A673 (cell line): Measurements from ENCODE around the gene DOCK1. TPM values are rescaled to one million over a fixed set of nuclear protein-coding genes. Genes with fewer than 3 reads are reported as not detected.

ENCODE experiments used
- BruUV-seq: library from RNA; stranded (reverse); fragments of 400-500 nt; replicated peaks from 2 replicates; lab custom pipeline; 2021; lab: Mats Ljungman, UMichigan
- CTCF ChIA-PET: fragments of 300-600 bp; sonication (Branson Sonifier 250); formaldehyde crosslinking; loops from one replicate; lab custom pipeline; 2022; ENCODE audit warnings: antibody characterized with exemption; lab: Charles Lee
- POLR2A ChIA-PET: fragments of 300-600 bp; sonication (Branson Sonifier 250); formaldehyde crosslinking; loops from one replicate; lab custom pipeline; 2022; ENCODE audit warnings: antibody characterized with exemption; ENCODE audit not compliant: low non-redundant PET; lab: Charles Lee
- DNase-seq: peaks from one replicate; pipeline ENCODE4 v3.0.0-alpha.2; 2015; ENCODE audit warnings: low spot score
- H3K27ac ChIP-seq: fragments of 200-600 bp; sonication (generic); 2 replicates; pipeline ENCODE4 v1.5.1; 2016; ENCODE audit warnings: mixed run types, low read depth, mild to moderate bottlenecking, mixed read lengths, antibody characterized with exemption, low read length; ENCODE audit not compliant: poor library complexity, severe bottlenecking
- H3K27me3 ChIP-seq: fragments of 200-600 bp; sonication (generic); replicated peaks from 2 replicates; pipeline ENCODE4 v1.6.1; 2017; ENCODE audit warnings: mixed run types, low read depth, mild to moderate bottlenecking, mixed read lengths, antibody characterized with exemption, low read length; ENCODE audit not compliant: insufficient read depth, poor library complexity
- H3K36me3 ChIP-seq: fragments of 200-600 bp; sonication (generic); 2 replicates; pipeline ENCODE4 v1.6.1; 2016; ENCODE audit warnings: mixed run types, mild to moderate bottlenecking, mixed read lengths, antibody characterized with exemption, low read length; ENCODE audit not compliant: insufficient read depth, poor library complexity, severe bottlenecking
- H3K4me1 ChIP-seq: fragments of 200-600 bp; sonication (generic); 2 replicates; pipeline ENCODE4 v1.6.1; 2017; ENCODE audit warnings: mixed run types, mild to moderate bottlenecking, mixed read lengths, antibody characterized with exemption, low read length; ENCODE audit not compliant: insufficient read depth, poor library complexity, severe bottlenecking
- H3K4me3 ChIP-seq: fragments of 200-600 bp; sonication (generic); 2 replicates; pipeline ENCODE4 v1.5.1; 2016; ENCODE audit warnings: low read depth, mixed run types, mild to moderate bottlenecking, mixed read lengths, low read length; ENCODE audit not compliant: poor library complexity, severe bottlenecking
- H3K9me3 ChIP-seq: fragments of 200-600 bp; sonication (generic); 2 replicates; pipeline ENCODE4 v1.6.1; 2016; ENCODE audit warnings: mixed run types, low read depth, mild to moderate bottlenecking, mixed read lengths, antibody characterized with exemption, low read length; ENCODE audit not compliant: poor library complexity, severe bottlenecking
- EZH2 ChIP-seq: fragments of 200-600 bp; sonication (generic); IDR thresholded peaks from 2 replicates; pipeline ENCODE4 v1.6.1; 2017; ENCODE audit warnings: borderline replicate concordance, low read depth, mild to moderate bottlenecking, mixed read lengths, antibody characterized with exemption, low read length; ENCODE audit not compliant: poor library complexity, severe bottlenecking
- intact Hi-C: fragments of 100-400 bp; cut with micrococcal nuclease; formaldehyde crosslinking; loops from one replicate; pipeline ENCODE4 v1.10.0; 2022; ENCODE audit not compliant: unreplicated experiment
- total RNA-seq: library from RNA; stranded (reverse); gene quantifications from 2 replicates; pipeline ENCODE4 v1.2.3, GENCODE V29; 2021
- TF ChIP-seq, protein P1 (sequence below): fragments of 300-800, 200-600 bp; sonication (generic); conservative IDR thresholded peaks from 2 replicates; pipeline ENCODE4 v1.5.1; 2017; ENCODE audit warnings: low read depth, mild to moderate bottlenecking, antibody characterized with exemption, low read length, moderate library complexity, mixed read lengths

Gene DOCK1
- total RNA-seq, 1 experiment from 2014 or later, result 30.7 TPM

DNA sequence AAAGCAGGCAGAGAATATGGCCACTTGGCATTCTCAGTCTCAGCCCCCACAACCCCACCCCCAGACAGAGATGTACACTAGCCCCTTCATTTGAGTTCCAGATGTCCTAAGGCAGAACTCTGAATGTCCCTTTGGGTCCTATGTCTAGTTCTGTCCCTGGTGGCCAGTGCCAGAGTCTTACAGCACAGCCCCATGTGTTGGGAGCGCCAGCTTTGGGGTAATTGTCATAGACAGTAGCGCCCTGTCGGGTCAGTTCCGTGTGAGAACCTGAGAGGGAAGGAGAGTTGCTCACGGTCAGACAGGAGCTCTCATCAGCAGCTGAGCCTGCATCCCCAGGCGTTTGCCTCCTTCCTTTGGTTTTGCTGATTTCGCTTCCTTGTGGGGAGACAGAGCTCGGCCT is 386.1 kb downstream of the DOCK1 start:
- intact Hi-C loops, result no loop called here
- H3K27ac ChIP-seq, result no peak overlapping the region
- DNase-seq, result no peak
- H3K4me3 ChIP-seq, result no peak overlapping the region
- ChIA-PET CTCF (no interaction called here), POLR2A (no interaction called here)
- no peaks in the 10 kb centered on the region for H3K4me1 ChIP-seq
- H3K9me3 ChIP-seq, result peaks cover 19% of the 10 kb centered on the region
- no peaks in the 10 kb centered on the region for H3K36me3 ChIP-seq
- H3K27me3 ChIP-seq, result no peaks in the 10 kb centered on the region
- TF ChIP-seq, protein P1, sequence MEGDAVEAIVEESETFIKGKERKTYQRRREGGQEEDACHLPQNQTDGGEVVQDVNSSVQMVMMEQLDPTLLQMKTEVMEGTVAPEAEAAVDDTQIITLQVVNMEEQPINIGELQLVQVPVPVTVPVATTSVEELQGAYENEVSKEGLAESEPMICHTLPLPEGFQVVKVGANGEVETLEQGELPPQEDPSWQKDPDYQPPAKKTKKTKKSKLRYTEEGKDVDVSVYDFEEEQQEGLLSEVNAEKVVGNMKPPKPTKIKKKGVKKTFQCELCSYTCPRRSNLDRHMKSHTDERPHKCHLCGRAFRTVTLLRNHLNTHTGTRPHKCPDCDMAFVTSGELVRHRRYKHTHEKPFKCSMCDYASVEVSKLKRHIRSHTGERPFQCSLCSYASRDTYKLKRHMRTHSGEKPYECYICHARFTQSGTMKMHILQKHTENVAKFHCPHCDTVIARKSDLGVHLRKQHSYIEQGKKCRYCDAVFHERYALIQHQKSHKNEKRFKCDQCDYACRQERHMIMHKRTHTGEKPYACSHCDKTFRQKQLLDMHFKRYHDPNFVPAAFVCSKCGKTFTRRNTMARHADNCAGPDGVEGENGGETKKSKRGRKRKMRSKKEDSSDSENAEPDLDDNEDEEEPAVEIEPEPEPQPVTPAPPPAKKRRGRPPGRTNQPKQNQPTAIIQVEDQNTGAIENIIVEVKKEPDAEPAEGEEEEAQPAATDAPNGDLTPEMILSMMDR, result no peak
- no peak for TF ChIP-seq EZH2
- no TSS peak for BruUV-seq

DNA sequence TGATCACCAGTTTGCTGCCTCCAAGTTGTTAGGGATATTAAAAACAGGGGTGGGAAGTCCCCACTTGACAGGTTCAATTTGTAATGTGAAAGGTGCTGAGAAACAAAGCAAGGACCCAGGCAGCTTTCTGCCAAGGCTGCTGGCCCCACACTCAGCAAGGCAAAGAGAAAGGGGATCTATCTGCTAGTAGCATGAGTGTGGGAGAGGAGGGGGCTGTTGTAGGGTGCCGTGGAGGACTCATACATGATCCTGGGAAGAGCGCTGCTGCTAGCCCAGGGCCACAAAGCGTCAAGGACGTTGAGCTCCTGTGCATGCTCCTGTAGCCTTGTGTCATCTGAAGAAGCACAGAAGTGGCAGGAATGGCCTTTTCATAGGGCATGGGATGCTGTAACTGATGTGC is 387.7 kb downstream of the DOCK1 start:
- BruUV-seq, result no TSS peak
- no peaks in the 10 kb centered on the region for H3K4me1 ChIP-seq
- TF ChIP-seq, protein P1, result no peak
- TF ChIP-seq EZH2, result no peak
- ChIA-PET POLR2A (no interaction called here), CTCF (no interaction called here)
- intact Hi-C loops, result no loop called here
- no peak overlapping the region for H3K27ac ChIP-seq
- H3K9me3 ChIP-seq, result peaks cover 11% of the 10 kb centered on the region
- DNase-seq, result no peak
- no peaks in the 10 kb centered on the region for H3K36me3 ChIP-seq
- H3K4me3 ChIP-seq, result no peak overlapping the region
- no peaks in the 10 kb centered on the region for H3K27me3 ChIP-seq

DNA sequence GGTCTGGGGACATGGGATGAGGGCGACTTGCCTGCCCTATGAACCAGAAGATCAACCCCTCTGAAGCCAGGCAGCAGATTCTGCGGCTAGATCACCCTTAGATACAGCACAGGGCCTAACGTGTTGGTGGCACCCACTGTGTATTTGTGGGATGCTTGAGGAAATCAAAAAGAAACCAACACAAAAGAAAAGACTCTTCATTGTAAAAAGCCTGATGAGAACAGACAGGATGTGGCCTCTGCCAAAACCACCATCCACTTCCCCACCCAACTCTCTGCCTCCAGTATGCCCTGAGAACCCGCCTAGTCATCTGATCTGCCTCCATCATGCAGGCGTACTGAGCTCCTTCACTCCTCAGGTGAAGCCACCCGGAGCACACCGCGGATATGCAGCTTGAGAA is 388.4 kb downstream of the DOCK1 start:
- Histone ChIP-seq H3K9me3 (peaks cover 6% of the 10 kb centered on the region), H3K27me3 (no peaks in the 10 kb centered on the region), H3K27ac (no peak overlapping the region), H3K4me1 (no peaks in the 10 kb centered on the region), H3K36me3 (no peaks in the 10 kb centered on the region), H3K4me3 (no peak overlapping the region)
- ChIA-PET POLR2A (no interaction called here), CTCF (no interaction called here)
- TF ChIP-seq, protein P1, result no peak
- no peak for TF ChIP-seq EZH2
- intact Hi-C loops, result no loop called here
- no TSS peak for BruUV-seq
- DNase-seq, result no peak
